VCaP (cell line): ENCODE results near the gene NEDD8.

Experiments used
- H3K27ac ChIP-seq: fragments of 450-650 bp; 2 replicates; pipeline ENCODE4 v1.5.1; 2017
- TF ChIP-seq, protein P1 (sequence below): fragments of 450-650 bp; conservative IDR thresholded peaks from 2 replicates; pipeline ENCODE4 v1.5.1; 2017; ENCODE audit warnings: mild to moderate bottlenecking, moderate library complexity

NEDD8 gene

GRCh38 chr14:24269368-24269767, 37.2 kb upstream of the NEDD8 start:
- H3K27ac ChIP-seq = no peak overlapping the region
- TF ChIP-seq, protein P1, sequence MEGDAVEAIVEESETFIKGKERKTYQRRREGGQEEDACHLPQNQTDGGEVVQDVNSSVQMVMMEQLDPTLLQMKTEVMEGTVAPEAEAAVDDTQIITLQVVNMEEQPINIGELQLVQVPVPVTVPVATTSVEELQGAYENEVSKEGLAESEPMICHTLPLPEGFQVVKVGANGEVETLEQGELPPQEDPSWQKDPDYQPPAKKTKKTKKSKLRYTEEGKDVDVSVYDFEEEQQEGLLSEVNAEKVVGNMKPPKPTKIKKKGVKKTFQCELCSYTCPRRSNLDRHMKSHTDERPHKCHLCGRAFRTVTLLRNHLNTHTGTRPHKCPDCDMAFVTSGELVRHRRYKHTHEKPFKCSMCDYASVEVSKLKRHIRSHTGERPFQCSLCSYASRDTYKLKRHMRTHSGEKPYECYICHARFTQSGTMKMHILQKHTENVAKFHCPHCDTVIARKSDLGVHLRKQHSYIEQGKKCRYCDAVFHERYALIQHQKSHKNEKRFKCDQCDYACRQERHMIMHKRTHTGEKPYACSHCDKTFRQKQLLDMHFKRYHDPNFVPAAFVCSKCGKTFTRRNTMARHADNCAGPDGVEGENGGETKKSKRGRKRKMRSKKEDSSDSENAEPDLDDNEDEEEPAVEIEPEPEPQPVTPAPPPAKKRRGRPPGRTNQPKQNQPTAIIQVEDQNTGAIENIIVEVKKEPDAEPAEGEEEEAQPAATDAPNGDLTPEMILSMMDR = no peak

GRCh38 chr14:24268225-24268624, 36.1 kb upstream of the NEDD8 start:
- TF ChIP-seq, protein P1 = no peak
- H3K27ac ChIP-seq = no peak overlapping the region

DNA sequence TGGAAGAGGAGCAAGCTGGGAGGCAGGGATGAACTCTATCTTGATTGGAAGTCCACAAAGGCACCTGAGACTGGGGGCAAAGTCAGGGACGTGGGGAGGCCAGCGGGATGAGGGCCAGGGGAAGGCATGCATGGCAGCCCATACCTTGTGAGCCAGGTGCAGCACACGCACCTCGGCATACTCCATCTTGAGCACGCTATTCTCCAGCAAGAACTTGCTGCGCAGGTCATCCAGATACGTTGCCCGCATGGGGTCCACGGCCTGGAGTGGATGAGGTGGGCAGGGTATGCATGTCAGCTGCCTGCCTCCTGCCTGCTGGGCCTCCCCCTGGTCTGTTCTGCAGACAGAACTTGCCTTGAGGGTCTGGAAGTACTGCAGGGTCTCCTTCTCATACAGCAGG, 35.3 kb upstream of the NEDD8 start:
- TF ChIP-seq, protein P1 = no peak

GRCh38 chr14:24266344-24267244, 34.4 kb upstream of the NEDD8 start:
- no peak overlapping the region for H3K27ac ChIP-seq

More for the DNA sequence above, 35.3 kb upstream of the NEDD8 start:
- H3K27ac ChIP-seq = no peak overlapping the region

GRCh38 chr14:24264298-24264697, 32.1 kb upstream of the NEDD8 start:
- TF ChIP-seq, protein P1 = no peak
- no peak overlapping the region for H3K27ac ChIP-seq

More at GRCh38 chr14:24266344-24267244, 34.4 kb upstream of the NEDD8 start:
- TF ChIP-seq, protein P1 = no peak

DNA sequence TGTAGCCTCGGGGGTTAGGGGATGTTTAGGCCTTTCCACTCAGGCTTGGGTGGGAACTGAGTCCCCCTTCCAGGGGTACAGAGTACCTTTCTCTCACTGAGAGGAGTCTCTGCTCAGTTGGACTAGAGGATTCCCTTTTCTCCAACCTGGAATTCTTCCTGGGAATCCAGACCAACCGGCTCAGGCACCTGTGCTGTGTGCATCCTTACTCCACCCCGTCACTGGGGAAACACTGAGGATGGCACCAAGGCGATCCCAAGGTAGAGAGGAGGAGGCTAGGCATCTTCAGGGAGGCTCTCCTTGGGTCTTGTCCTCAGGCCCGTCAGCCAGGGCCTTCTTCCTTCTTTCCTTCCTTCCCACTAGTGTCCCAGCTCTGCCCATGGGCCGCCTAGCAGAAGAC, 31.7 kb upstream of the NEDD8 start:
- TF ChIP-seq, protein P1 = no peak
- no peak overlapping the region for H3K27ac ChIP-seq

DNA sequence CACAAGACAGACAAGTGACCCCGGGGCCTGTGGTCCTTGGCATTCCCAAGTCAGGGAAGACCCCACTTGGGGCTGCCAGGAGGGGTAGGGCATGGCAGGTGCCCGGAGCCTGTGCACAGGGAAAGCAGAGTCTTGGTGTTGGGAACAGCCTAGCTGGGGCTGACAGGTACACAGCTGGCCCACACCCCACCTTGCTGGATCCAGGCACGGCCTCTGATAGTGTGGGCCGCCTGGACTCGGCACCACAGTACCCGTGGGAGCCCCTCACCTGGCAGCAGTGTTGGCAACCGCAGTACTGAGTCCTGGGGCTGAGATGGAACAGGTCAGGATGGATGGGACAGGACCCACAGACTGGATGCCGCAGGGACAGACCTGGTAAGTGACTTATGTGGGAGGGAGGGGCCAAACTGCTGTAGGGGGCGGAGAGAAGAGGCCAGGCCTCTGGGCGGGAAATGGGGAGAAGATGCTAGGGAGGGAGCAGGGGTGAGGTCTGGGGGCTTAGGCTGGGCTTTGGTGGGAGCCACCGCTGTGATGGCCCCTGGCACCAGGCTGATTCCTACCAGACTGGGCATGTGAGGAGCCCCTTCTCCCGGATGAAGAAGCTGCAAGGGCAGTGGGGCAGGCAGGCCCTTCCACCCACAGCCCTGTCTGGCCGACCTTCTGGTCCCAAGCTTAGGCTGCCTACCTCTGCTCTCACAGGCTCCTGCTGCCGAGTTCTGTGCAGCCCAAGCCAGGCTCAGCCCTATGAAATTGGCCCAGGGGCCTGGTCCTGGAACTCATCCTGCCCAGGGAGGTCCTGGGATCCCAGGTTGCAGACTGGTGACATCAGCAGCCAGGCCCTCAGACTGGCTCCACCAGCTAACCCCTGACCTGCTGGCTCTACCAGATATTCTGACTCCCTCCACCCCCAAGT, 30.9 kb upstream of the NEDD8 start, which contains the start of gene TGM1:
TSS of gene TGM1 (minus strand) at position 357 of the 913 bp plus-strand sequence. CDS start 825 bp downstream, outside the sequence.
- TF ChIP-seq, protein P1 = no peak
- H3K27ac ChIP-seq = no peak within 1 kb of the TSS
